Astrocyte (in vitro differentiated cells and primary cell): Measurements from ENCODE around the gene CILP2.

Experiments used
- EZH2 ChIP-seq: IDR thresholded peaks from 2 replicates; pipeline ENCODE4 v1.6.1; 2012; ENCODE audit warnings: mild to moderate bottlenecking, low read length, inconsistent platforms; ENCODE audit not compliant: insufficient read depth
- TF ChIP-seq, protein P1 (sequence below): IDR thresholded peaks from 2 replicates; pipeline ENCODE4 v1.5.1; 2011; ENCODE audit warnings: low read depth, mild to moderate bottlenecking, inconsistent platforms, low read length, moderate library complexity; ENCODE audit not compliant: insufficient read depth

DNA sequence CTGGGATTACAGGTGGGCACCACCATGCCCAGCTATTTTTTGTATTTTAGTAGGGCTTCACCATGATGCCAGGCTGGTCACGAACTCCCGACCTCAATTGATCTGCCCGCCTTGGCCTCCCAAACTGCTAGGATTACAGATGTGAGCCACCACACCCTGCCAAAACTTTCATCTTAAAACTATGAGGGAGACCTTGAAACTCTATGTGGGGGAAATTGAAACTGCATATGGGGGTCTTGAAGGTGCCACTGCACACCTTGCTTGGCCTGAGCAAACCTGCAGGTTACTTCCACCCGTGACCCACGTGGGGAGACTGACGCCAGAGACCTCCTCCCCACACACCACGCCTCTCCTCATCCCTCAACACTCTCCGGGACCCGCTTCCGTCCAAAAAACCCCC lies 15.6 kb downstream of the CILP2 start:
- TF ChIP-seq, protein P1, sequence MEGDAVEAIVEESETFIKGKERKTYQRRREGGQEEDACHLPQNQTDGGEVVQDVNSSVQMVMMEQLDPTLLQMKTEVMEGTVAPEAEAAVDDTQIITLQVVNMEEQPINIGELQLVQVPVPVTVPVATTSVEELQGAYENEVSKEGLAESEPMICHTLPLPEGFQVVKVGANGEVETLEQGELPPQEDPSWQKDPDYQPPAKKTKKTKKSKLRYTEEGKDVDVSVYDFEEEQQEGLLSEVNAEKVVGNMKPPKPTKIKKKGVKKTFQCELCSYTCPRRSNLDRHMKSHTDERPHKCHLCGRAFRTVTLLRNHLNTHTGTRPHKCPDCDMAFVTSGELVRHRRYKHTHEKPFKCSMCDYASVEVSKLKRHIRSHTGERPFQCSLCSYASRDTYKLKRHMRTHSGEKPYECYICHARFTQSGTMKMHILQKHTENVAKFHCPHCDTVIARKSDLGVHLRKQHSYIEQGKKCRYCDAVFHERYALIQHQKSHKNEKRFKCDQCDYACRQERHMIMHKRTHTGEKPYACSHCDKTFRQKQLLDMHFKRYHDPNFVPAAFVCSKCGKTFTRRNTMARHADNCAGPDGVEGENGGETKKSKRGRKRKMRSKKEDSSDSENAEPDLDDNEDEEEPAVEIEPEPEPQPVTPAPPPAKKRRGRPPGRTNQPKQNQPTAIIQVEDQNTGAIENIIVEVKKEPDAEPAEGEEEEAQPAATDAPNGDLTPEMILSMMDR, result no peak
- TF ChIP-seq EZH2, result no peak
